A549 (cell line): ENCODE data around the gene ATF7IP.

ENCODE experiments used
- BCL3 ChIP-seq: fragments of >200 bp; sonication (Bioruptor Twin); formaldehyde crosslinking; IDR thresholded peaks from 3 replicates; pipeline ENCODE4 v1.6.1; 2016
- BHLHE40 ChIP-seq: IDR thresholded peaks from 2 replicates; pipeline ENCODE4 v1.6.1; 2012; ENCODE audit warnings: low read depth, low read length, inconsistent platforms
- CHD2 ChIP-seq: fragments of 150-350 bp; IDR thresholded peaks from 2 replicates; pipeline ENCODE4 v1.6.1; 2014; ENCODE audit warnings: low read length; ENCODE audit not compliant: partially characterized antibody
- CTCF ChIP-seq: fragments of >200 bp; sonication (Bioruptor Twin); formaldehyde crosslinking; IDR thresholded peaks from 3 replicates; pipeline ENCODE4 v1.5.1; 2016
- ESRRA ChIP-seq: fragments of 150-350 bp; IDR thresholded peaks from 2 replicates; pipeline ENCODE4 v1.6.1; 2014; ENCODE audit warnings: mild to moderate bottlenecking, low read length, borderline replicate concordance
- JUNB ChIP-seq: fragments of >200 bp; sonication (Bioruptor Twin); formaldehyde crosslinking; IDR thresholded peaks from 2 replicates; pipeline ENCODE4 v1.6.1; 2016
- NFE2L2 ChIP-seq: fragments of 150-350 bp; conservative IDR thresholded peaks from 2 replicates; pipeline ENCODE4 v1.6.1; 2014; ENCODE audit warnings: low read length
- NR3C1 ChIP-seq: fragments of >200 bp; sonication (Bioruptor Twin); formaldehyde crosslinking; IDR thresholded peaks from 3 replicates; pipeline ENCODE4 v1.6.1; 2017
- POLR2A ChIP-seq: IDR thresholded peaks from 2 replicates; pipeline ENCODE4 v1.6.1; 2012; ENCODE audit warnings: mild to moderate bottlenecking, low read length
- RFX5 ChIP-seq: fragments of 450-650 bp; IDR thresholded peaks from 2 replicates; pipeline ENCODE4 v1.7.1; 2014; ENCODE audit warnings: antibody characterized with exemption, mild to moderate bottlenecking, moderate library complexity
- SMC3 ChIP-seq: fragments of >200 bp; sonication (Bioruptor Twin); formaldehyde crosslinking; IDR thresholded peaks from 3 replicates; pipeline ENCODE4 v1.6.1; 2018; ENCODE audit warnings: inconsistent platforms

GRCh38 chr12:14402697-14403096 is 37.2 kb downstream of the ATF7IP start:
- TF ChIP-seq CTCF (no peak), BHLHE40 (no peak), SMC3 (no peak), NFE2L2 (no peak), JUNB (no peak), POLR2A (no peak), NR3C1 (no peak), BCL3 (no peak), RFX5 (no peak), CHD2 (no peak), ESRRA (no peak)
